Activated naive CD8-positive, alpha-beta T cell treated with anti-CD3 and anti-CD28 coated beads, Interleukin-2, amount 50 U/mL, for 24 hours (primary cell): Measurements from ENCODE around the gene PIM1.
A peak's percentile ranks its signal among the peaks of the same experiment; 100 is the strongest.
"Not testable (repeated sequence)": the region's sequence is repeated elsewhere in the genome, so short reads cannot be mapped to it uniquely, and the experiment has no call there.

ENCODE experiments used
- ATAC-seq: fragments of 150-1000 bp; cut with Tn5 transposase; one replicate; pipeline ENCODE4 v1.10.0; 2021
- DNase-seq: peaks from one replicate; pipeline ENCODE4 v3.0.0; 2021
- H3K27ac Mint-ChIP-seq: one replicate; pipeline ENCODE4 v1.8.0; 2021; ENCODE audit warnings: mild to moderate bottlenecking, mixed read lengths
- H3K27me3 Mint-ChIP-seq: one replicate; pipeline ENCODE4 v1.8.0; 2021; ENCODE audit warnings: mixed read lengths
- H3K36me3 Mint-ChIP-seq: one replicate; pipeline ENCODE4 v1.8.0; 2021; ENCODE audit warnings: low read depth, mixed read lengths
- H3K4me1 Mint-ChIP-seq: one replicate; pipeline ENCODE4 v1.8.0; 2021; ENCODE audit warnings: mixed read lengths
- H3K4me3 Mint-ChIP-seq: one replicate; pipeline ENCODE4 v1.8.0; 2021; ENCODE audit warnings: mild to moderate bottlenecking, moderate library complexity, mixed read lengths
- H3K9me3 Mint-ChIP-seq: one replicate; pipeline ENCODE4 v1.8.0; 2021; ENCODE audit warnings: mixed read lengths

PIM1 gene

DNA sequence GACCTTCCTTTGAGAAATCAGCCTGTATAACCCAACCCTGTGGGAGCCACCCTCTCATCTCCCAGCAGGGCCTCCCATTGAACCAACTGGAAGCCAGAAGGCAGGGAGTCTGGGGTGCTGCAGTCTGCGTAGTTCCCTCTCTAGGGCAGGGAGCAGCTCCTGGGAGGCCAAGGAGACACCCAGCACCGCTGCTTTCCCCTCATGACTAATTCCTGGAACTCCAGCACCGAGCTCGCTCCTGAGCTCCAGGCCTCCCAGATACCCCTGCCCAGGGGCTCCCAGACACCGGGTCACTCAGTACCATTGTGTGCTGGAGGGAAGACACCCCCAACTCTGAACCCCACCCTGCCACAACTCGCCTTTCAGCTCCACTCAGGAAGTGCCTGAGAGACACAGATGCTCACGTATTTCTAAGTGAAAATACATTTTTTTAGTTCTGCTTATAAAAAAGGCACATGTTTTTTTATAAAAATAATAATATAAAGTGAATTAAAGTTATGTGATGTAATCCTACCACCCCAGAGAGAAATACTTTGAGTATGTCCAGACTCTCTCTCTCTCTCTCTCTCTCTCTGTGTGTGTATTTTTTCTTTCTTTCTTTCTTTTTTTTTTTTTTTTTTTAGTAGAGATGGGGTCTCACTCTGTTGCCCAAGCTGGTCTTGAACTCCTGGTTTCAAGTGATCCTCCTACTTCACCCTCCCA lies 17.5 kb downstream of the PIM1 start:
- H3K9me3 Mint-ChIP-seq: peaks cover 9% of the 10 kb centered on the region
- DNase-seq: no peak
- peaks cover 77% of the 10 kb centered on the region for H3K4me1 Mint-ChIP-seq
- H3K36me3 Mint-ChIP-seq: peaks cover 2% of the 10 kb centered on the region
- H3K27ac Mint-ChIP-seq: peak overlapping the region; percentile 78
- no peaks in the 10 kb centered on the region for H3K27me3 Mint-ChIP-seq
- H3K4me3 Mint-ChIP-seq: peak overlapping the region; percentile 24
- ATAC-seq: no peak

DNA sequence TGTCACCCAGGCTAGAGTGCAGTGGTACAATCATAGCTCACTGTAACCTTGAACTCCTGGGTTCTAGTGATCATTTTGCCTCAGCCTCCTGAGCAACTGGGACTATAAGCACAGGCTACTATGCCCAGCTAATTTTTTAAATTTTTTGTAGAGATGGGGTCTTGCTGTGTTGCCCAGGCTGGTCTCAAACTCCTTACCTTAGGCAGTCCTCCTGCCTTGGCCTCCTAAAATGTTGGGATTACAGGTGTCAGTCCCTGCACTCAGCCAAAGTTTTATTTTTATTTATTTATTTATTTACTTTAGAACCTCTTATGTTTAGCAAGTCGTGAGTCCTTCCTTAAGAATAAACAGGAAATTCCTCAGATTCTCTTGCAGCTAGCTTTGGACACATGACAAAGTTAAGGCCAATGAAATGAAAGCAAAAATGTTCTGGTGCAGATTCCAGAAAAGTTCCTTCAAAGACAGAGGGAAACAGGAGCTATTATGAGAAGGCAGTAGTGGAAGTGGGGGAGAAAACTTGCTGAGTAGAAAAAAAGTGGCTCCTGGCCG lies 19.1 kb downstream of the PIM1 start:
- Mint-ChIP-seq H3K4me1 (peaks cover 80% of the 10 kb centered on the region), H3K36me3 (peaks cover 2% of the 10 kb centered on the region), H3K27me3 (no peaks in the 10 kb centered on the region), H3K27ac (peak overlapping the region; percentile 86), H3K4me3 (no peak overlapping the region), H3K9me3 (peaks cover 9% of the 10 kb centered on the region)
- ATAC-seq (no peak), DNase-seq (no peak)

DNA sequence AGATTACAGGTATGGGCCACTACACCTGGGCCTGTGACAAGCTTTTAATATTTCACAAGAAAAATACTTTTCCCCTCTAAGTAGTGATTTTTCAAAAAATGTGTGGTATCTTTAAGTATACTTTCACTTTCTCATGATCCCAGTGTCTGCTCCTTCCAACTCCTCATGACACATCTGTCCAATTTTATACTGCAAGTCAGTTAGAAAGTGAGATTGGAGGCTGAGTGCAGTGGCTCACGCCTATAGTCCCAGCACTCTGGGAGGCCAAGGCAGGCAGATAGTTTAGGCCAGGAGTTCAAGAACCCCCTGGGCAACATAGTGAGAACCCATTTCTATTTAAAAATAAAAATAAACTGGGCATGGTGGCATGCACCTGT lies 20.2 kb downstream of the PIM1 start:
- DNase-seq (no peak), ATAC-seq (peak; percentile 74)
- no peaks in the 10 kb centered on the region for H3K27me3 Mint-ChIP-seq
- peaks cover 2% of the 10 kb centered on the region for H3K36me3 Mint-ChIP-seq
- peak overlapping the region; percentile 78 for H3K27ac Mint-ChIP-seq
- H3K9me3 Mint-ChIP-seq: peaks cover 9% of the 10 kb centered on the region
- no peak overlapping the region for H3K4me3 Mint-ChIP-seq
- peaks cover 87% of the 10 kb centered on the region for H3K4me1 Mint-ChIP-seq

GRCh38 chr6:37192666-37193065 lies 22.7 kb downstream of the PIM1 start:
- Mint-ChIP-seq H3K36me3 (peaks cover 2% of the 10 kb centered on the region), H3K4me3 (no peak overlapping the region), H3K9me3 (no peaks in the 10 kb centered on the region), H3K27ac (peak overlapping the region; percentile 86), H3K27me3 (no peaks in the 10 kb centered on the region), H3K4me1 (peaks cover 65% of the 10 kb centered on the region)
- DNase-seq: no peak
- ATAC-seq: no peak

DNA sequence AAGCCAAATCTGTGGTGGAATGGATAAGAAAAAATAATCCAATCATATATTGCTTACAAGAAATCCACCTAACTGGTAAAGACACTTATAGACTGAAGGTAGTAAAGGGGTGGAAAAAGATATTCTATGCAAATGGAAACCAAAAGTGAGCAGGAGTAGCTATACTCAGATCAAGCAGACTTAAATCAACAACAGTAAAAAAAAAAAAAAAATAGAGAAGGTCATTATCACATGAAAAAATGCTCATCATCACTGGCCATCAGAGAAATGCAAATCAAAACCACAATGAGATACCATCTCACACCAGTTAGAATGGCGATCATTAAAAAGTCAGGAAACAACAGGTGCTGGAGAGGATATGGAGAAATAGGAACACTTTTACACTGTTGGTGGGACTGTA lies 24.9 kb downstream of the PIM1 start:
- not testable (repeated sequence) for ATAC-seq, DNase-seq, H3K9me3 Mint-ChIP-seq, H3K4me3 Mint-ChIP-seq, H3K36me3 Mint-ChIP-seq, H3K27me3 Mint-ChIP-seq
- peak overlapping the region; percentile 75 for H3K27ac Mint-ChIP-seq
- H3K4me1 Mint-ChIP-seq: peaks cover 50% of the 10 kb centered on the region

DNA sequence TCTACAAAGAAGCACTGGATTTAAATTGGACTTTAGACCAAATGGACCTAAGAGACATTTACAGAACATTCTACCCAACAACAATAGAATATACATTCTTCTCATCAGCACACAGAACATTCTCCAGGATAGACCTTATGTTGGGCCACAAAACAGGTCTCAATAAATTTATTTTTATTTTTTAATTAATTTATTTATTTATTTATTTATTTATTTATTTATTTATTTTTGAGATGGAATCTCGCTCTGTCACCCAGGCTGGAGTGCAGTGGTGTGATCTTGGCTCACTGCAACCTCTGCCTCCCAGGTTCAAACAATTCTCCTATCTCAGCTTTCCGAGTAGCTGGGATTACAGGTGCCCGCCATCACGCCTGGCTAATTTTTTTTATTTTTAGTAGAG lies 26.5 kb downstream of the PIM1 start:
- H3K4me1 Mint-ChIP-seq: peaks cover 38% of the 10 kb centered on the region
- not testable (repeated sequence) for H3K9me3 Mint-ChIP-seq, H3K36me3 Mint-ChIP-seq, ATAC-seq, DNase-seq, H3K27ac Mint-ChIP-seq, H3K27me3 Mint-ChIP-seq, H3K4me3 Mint-ChIP-seq

- Mint-ChIP-seq H3K4me3 (no peak overlapping the region), H3K4me1 (peaks cover 31% of the 10 kb centered on the region), H3K9me3 (no peaks in the 10 kb centered on the region), H3K36me3 (no peaks in the 10 kb centered on the region), H3K27ac (no peak overlapping the region), H3K27me3 (no peaks in the 10 kb centered on the region)
- DNase-seq (no peak), ATAC-seq (no peak)
These were observed 30.1 kb downstream of the PIM1 start for GRCh38 chr6:37200085-37200484.

- H3K9me3 Mint-ChIP-seq: no peaks in the 10 kb centered on the region
- no peak for ATAC-seq
- no peaks in the 10 kb centered on the region for H3K36me3 Mint-ChIP-seq
- H3K4me3 Mint-ChIP-seq: no peak overlapping the region
- no peaks in the 10 kb centered on the region for H3K27me3 Mint-ChIP-seq
- DNase-seq: no peak
- no peak overlapping the region for H3K27ac Mint-ChIP-seq
- H3K4me1 Mint-ChIP-seq: peaks cover 48% of the 10 kb centered on the region
These were observed 31.8 kb downstream of the PIM1 start for GRCh38 chr6:37201726-37202125.

DNA sequence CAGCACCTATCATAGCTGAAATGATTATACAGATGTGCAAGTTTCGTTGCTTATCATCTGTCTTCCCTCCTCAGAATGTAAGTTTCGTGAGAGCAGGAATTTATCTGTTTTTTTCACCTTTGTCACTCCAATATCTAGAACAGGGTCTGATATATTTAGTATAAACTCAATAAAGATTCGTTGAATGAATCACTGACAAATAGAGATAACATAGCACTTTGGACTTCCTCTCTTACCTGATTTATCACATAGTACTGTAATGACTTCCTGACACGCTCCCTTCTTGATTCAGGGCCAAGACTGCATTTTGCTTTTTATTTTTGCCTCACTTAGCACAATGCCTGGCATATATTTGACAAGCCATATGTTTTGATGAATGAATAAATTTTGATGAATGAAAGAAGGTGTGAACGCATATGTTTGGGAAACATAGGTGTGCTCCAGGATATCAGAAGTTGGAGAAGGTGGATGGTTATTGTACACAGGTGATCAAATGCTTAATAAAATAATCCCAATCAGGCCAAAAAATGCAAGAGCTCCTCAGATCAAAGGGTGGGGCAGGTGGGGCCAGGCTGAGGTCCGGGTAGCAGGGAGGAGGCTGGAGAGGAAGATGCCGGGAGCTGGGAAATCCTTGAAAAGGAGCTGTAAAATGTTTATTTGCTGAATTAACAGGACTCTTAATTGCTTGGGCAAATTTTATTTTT lies 33.0 kb downstream of the PIM1 start:
- peak overlapping the region; percentile 44 for H3K27ac Mint-ChIP-seq
- H3K4me3 Mint-ChIP-seq: no peak overlapping the region
- DNase-seq (no peak), ATAC-seq (no peak)
- no peaks in the 10 kb centered on the region for H3K36me3 Mint-ChIP-seq
- H3K27me3 Mint-ChIP-seq: no peaks in the 10 kb centered on the region
- H3K4me1 Mint-ChIP-seq: peaks cover 60% of the 10 kb centered on the region
- H3K9me3 Mint-ChIP-seq: no peaks in the 10 kb centered on the region

GRCh38 chr6:37204014-37204751 lies 34.2 kb downstream of the PIM1 start:
- DNase-seq (no peak), ATAC-seq (no peak)
- H3K27me3 Mint-ChIP-seq: no peaks in the 10 kb centered on the region
- H3K9me3 Mint-ChIP-seq: no peaks in the 10 kb centered on the region
- H3K27ac Mint-ChIP-seq: peak overlapping the region; percentile 89
- peaks cover 68% of the 10 kb centered on the region for H3K4me1 Mint-ChIP-seq
- no peaks in the 10 kb centered on the region for H3K36me3 Mint-ChIP-seq
- no peak overlapping the region for H3K4me3 Mint-ChIP-seq

DNA sequence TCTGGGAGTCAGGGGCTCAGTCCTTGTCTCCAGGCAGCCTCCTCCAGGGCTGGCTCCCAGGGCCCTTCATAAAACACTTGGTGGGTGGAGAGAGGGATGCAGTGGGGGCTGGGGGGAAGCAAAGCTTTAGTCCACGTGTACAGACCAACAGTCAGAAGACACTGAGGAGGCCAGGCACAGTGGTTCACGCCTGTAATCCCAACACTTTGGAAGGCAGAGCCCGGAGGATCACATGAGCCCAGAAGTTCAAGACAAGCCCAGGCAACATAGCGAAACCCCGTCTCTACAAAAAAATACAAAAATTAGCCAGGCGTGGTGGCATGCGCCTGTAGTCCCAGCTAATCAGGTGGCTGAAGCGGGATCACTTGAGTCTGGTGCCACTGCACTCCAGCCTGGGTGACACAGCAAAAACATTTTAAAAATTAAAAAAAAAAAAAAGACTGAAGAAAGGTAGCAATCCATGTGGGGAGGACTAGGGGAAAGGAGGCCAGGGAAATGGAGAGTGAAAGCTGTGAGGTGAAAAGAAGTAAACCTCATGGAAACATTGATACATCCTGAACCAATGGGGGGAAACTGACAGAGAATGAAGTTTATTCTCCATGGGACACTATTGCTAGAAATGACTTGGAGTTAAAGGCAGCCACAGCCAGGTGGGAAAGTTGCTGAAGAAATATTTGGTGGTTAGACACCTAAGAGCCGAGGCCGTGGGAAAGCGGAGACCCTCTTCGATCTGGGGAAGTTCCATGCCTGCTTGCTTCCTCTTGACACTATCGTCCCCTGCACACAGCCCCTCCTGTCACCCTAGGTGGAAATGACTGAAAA lies 35.4 kb downstream of the PIM1 start:
- Mint-ChIP-seq H3K27me3 (no peaks in the 10 kb centered on the region), H3K4me3 (peak overlapping the region; percentile 32), H3K9me3 (no peaks in the 10 kb centered on the region), H3K27ac (peak overlapping the region; percentile 89), H3K36me3 (no peaks in the 10 kb centered on the region), H3K4me1 (peaks cover 78% of the 10 kb centered on the region)
- DNase-seq: no peak
- peak; percentile 42 for ATAC-seq

GRCh38 chr6:37205997-37206340 lies 36.0 kb downstream of the PIM1 start:
- no peaks in the 10 kb centered on the region for H3K27me3 Mint-ChIP-seq
- peak overlapping the region; percentile 89 for H3K27ac Mint-ChIP-seq
- peaks cover 80% of the 10 kb centered on the region for H3K4me1 Mint-ChIP-seq
- no peaks in the 10 kb centered on the region for H3K36me3 Mint-ChIP-seq
- peak overlapping the region; percentile 32 for H3K4me3 Mint-ChIP-seq
- DNase-seq (no peak), ATAC-seq (no peak)
- no peaks in the 10 kb centered on the region for H3K9me3 Mint-ChIP-seq

DNA sequence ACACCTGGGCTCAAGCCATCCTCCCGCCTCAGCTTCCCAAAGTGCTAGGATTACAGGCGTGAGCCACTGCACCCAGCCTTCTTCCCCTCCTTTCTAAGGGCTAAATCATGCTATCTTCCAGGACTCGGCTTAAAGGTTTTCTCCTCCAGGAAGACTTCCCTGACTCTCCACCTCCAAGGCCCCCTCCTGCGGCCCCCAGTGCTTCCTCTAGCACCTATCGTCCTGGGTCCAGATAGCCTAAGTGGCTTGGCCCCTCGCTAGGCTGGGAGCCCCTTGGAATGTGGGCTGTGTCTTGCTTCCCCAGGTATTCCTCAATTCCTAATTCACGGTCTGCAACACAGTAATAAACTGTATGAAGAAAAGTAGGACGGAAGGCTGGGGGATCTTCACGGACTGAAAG lies 36.7 kb downstream of the PIM1 start:
- DNase-seq (no peak), ATAC-seq (no peak)
- no peaks in the 10 kb centered on the region for H3K9me3 Mint-ChIP-seq
- peaks cover 78% of the 10 kb centered on the region for H3K4me1 Mint-ChIP-seq
- no peaks in the 10 kb centered on the region for H3K27me3 Mint-ChIP-seq
- H3K4me3 Mint-ChIP-seq: no peak overlapping the region
- no peaks in the 10 kb centered on the region for H3K36me3 Mint-ChIP-seq
- peak overlapping the region; percentile 89 for H3K27ac Mint-ChIP-seq

DNA sequence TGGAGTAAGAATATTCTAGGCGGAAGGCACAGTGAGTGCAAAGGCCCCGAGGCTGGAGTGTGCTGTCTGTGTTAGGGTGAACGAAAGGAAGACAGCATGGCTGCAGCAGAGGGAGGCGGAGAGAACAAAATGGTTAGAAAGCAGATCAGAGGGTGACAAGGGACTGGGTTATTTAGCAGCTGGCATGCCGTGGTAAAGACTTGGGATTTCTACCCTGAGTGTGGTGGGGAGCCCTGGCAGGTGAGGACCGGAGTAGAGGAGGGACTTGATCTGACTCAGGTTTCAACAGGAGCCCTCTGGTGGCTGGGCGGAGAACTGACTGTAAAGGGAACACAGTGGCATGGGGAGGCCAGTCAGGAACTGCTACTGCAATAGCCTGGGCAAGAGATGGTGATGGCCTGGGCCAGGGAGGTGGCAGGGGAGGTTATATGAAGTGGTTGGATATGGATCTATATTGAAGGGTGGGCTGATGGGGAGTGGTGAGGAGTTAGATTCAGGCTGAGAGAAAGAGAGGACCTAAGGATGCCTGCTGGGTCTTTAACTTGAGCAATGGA lies 38.0 kb downstream of the PIM1 start:
- no peaks in the 10 kb centered on the region for H3K27me3 Mint-ChIP-seq
- no peaks in the 10 kb centered on the region for H3K9me3 Mint-ChIP-seq
- no peak overlapping the region for H3K4me3 Mint-ChIP-seq
- peak overlapping the region; percentile 8 for H3K27ac Mint-ChIP-seq
- DNase-seq (peak; percentile 92), ATAC-seq (peak; percentile 81)
- H3K4me1 Mint-ChIP-seq: peaks cover 65% of the 10 kb centered on the region
- H3K36me3 Mint-ChIP-seq: no peaks in the 10 kb centered on the region
